ENCODE results near the gene TOX3. TPM values are rescaled to one million over a fixed set of nuclear protein-coding genes. Genes with fewer than 3 reads are reported as not detected.

TOX3 gene
- total RNA-seq, 1 donor from 2014 or later = 8.5 TPM

GRCh38 chr16:52546291-52547003, 496 bp downstream of the TOX3 start:
- TF ChIP-seq CTCF (IDR thresholded peaks at IDR 0.05; ENCODE audit: unreplicated experiment) = no peak
- Mint-ChIP-seq H3K36me3 (ENCODE audit: low read depth, unreplicated experiment) (no peaks in the 10 kb centered on the region), H3K4me1 (ENCODE audit: unreplicated experiment) (peaks cover 8% of the 10 kb centered on the region), H3K4me3 (ENCODE audit: unreplicated experiment) (peak overlapping the region; percentile 94), H3K27ac (ENCODE audit: unreplicated experiment) (no peak overlapping the region), H3K27me3 (ENCODE audit: unreplicated experiment) (peaks cover 10% of the 10 kb centered on the region), H3K9me3 (ENCODE audit: unreplicated experiment) (peaks cover 7% of the 10 kb centered on the region)
- peak; percentile 23 for DNase-seq (ENCODE audit: low spot score)

GRCh38 chr16:52545898-52546266, 1.1 kb downstream of the TOX3 start:
- Mint-ChIP-seq H3K9me3 (ENCODE audit: unreplicated experiment) (peaks cover 7% of the 10 kb centered on the region), H3K27me3 (ENCODE audit: unreplicated experiment) (peaks cover 10% of the 10 kb centered on the region), H3K4me1 (ENCODE audit: unreplicated experiment) (peaks cover 8% of the 10 kb centered on the region), H3K4me3 (ENCODE audit: unreplicated experiment) (peak overlapping the region; percentile 94), H3K36me3 (ENCODE audit: low read depth, unreplicated experiment) (no peaks in the 10 kb centered on the region), H3K27ac (ENCODE audit: unreplicated experiment) (no peak overlapping the region)
- DNase-seq (ENCODE audit: low spot score) = no peak
- no peak for TF ChIP-seq CTCF (IDR thresholded peaks at IDR 0.05; ENCODE audit: unreplicated experiment)

GRCh38 chr16:52545222-52545897, 1.6 kb downstream of the TOX3 start:
- H3K27ac Mint-ChIP-seq (ENCODE audit: unreplicated experiment) = no peak overlapping the region
- H3K27me3 Mint-ChIP-seq (ENCODE audit: unreplicated experiment) = peaks cover 10% of the 10 kb centered on the region

GRCh38 chr16:52544703-52545102, 2.2 kb downstream of the TOX3 start:
- TF ChIP-seq CTCF (IDR thresholded peaks at IDR 0.05; ENCODE audit: unreplicated experiment) = no peak
- Mint-ChIP-seq H3K4me1 (ENCODE audit: unreplicated experiment) (peaks cover 9% of the 10 kb centered on the region), H3K27me3 (ENCODE audit: unreplicated experiment) (peaks cover 10% of the 10 kb centered on the region), H3K4me3 (ENCODE audit: unreplicated experiment) (peak overlapping the region; percentile 94), H3K36me3 (ENCODE audit: low read depth, unreplicated experiment) (no peaks in the 10 kb centered on the region), H3K27ac (ENCODE audit: unreplicated experiment) (no peak overlapping the region), H3K9me3 (ENCODE audit: unreplicated experiment) (peaks cover 7% of the 10 kb centered on the region)
- DNase-seq (ENCODE audit: low spot score) = no peak

More at GRCh38 chr16:52545222-52545897, 1.6 kb downstream of the TOX3 start:
- DNase-seq (ENCODE audit: low spot score) = peak; percentile 26
- Mint-ChIP-seq H3K4me1 (ENCODE audit: unreplicated experiment) (peaks cover 8% of the 10 kb centered on the region), H3K4me3 (ENCODE audit: unreplicated experiment) (peak overlapping the region; percentile 94), H3K9me3 (ENCODE audit: unreplicated experiment) (peaks cover 7% of the 10 kb centered on the region), H3K36me3 (ENCODE audit: low read depth, unreplicated experiment) (no peaks in the 10 kb centered on the region)
- TF ChIP-seq CTCF (IDR thresholded peaks at IDR 0.05; ENCODE audit: unreplicated experiment) = no peak

GRCh38 chr16:52543654-52544053, 3.3 kb downstream of the TOX3 start:
- no peak overlapping the region for H3K27ac Mint-ChIP-seq (ENCODE audit: unreplicated experiment)
- DNase-seq (ENCODE audit: low spot score) = no peak
- no peak for TF ChIP-seq CTCF (IDR thresholded peaks at IDR 0.05; ENCODE audit: unreplicated experiment)
- H3K27me3 Mint-ChIP-seq (ENCODE audit: unreplicated experiment) = peaks cover 10% of the 10 kb centered on the region
- peaks cover 13% of the 10 kb centered on the region for H3K4me1 Mint-ChIP-seq (ENCODE audit: unreplicated experiment)
- H3K4me3 Mint-ChIP-seq (ENCODE audit: unreplicated experiment) = no peak overlapping the region
- H3K9me3 Mint-ChIP-seq (ENCODE audit: unreplicated experiment) = peaks cover 7% of the 10 kb centered on the region
- no peaks in the 10 kb centered on the region for H3K36me3 Mint-ChIP-seq (ENCODE audit: low read depth, unreplicated experiment)

Measured in endothelial cell (in vitro differentiated cells).